ENCODE measurements around the gene ADAM17. TPM values are rescaled to one million over a fixed set of nuclear protein-coding genes. Genes with fewer than 3 reads are reported as not detected.

Gene ADAM17
- total RNA-seq, 1 donor: 59.2 TPM

DNA sequence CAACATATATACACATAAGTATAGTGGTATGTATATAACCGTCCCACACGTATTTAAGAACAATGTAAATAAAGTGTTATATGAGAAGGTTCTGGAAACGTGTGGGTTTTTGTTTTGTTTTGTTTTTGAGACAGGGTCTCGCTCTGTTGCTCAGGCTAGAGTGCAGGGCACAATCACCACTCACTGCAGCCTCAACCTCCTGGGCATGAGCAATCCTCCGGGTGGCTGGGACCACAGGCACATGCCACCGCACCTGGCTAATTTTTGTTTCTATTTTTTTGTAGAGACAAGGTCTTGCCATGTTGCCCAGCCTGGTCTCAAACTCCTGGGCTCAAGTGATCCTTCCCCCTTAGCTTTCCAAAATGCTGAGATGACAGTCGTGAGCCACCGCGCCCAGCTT is 6.2 kb downstream of the ADAM17 start:
- DNase-seq (ENCODE audit: low read depth): no peak
- TF ChIP-seq, protein P1, sequence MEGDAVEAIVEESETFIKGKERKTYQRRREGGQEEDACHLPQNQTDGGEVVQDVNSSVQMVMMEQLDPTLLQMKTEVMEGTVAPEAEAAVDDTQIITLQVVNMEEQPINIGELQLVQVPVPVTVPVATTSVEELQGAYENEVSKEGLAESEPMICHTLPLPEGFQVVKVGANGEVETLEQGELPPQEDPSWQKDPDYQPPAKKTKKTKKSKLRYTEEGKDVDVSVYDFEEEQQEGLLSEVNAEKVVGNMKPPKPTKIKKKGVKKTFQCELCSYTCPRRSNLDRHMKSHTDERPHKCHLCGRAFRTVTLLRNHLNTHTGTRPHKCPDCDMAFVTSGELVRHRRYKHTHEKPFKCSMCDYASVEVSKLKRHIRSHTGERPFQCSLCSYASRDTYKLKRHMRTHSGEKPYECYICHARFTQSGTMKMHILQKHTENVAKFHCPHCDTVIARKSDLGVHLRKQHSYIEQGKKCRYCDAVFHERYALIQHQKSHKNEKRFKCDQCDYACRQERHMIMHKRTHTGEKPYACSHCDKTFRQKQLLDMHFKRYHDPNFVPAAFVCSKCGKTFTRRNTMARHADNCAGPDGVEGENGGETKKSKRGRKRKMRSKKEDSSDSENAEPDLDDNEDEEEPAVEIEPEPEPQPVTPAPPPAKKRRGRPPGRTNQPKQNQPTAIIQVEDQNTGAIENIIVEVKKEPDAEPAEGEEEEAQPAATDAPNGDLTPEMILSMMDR (IDR thresholded peaks at IDR 0.05; ENCODE audit: insufficient read depth, low read depth, low read length): no peak

DNA sequence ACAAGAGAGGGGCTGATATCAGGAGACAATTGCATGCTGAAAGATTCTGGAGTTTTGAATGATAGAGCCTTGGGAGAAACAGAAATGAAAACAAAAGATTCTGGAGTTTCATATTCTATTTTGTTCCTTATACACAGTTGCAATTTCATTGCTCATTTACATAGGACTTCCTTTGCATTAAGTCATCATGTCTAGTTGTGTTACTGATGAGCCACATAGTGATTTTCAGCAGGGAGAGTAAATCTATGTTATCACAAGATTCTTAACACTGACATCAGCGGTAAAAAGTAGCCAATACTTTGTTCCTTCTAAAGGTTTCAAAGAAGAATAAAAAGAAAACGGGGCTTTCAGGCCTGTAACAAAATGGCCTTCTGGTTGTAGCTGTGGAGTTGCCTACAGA is 7.1 kb downstream of the ADAM17 start:
- DNase-seq (ENCODE audit: low read depth): peak; percentile 39
- no peak overlapping the region for H3K4me3 ChIP-seq (ENCODE audit: low read depth, low read length)
- TF ChIP-seq, protein P1 (IDR thresholded peaks at IDR 0.05; ENCODE audit: insufficient read depth, low read depth, low read length): no peak

More for the DNA sequence above, 6.2 kb downstream of the ADAM17 start:
- H3K4me3 ChIP-seq (ENCODE audit: low read depth, low read length): no peak overlapping the region

DNA sequence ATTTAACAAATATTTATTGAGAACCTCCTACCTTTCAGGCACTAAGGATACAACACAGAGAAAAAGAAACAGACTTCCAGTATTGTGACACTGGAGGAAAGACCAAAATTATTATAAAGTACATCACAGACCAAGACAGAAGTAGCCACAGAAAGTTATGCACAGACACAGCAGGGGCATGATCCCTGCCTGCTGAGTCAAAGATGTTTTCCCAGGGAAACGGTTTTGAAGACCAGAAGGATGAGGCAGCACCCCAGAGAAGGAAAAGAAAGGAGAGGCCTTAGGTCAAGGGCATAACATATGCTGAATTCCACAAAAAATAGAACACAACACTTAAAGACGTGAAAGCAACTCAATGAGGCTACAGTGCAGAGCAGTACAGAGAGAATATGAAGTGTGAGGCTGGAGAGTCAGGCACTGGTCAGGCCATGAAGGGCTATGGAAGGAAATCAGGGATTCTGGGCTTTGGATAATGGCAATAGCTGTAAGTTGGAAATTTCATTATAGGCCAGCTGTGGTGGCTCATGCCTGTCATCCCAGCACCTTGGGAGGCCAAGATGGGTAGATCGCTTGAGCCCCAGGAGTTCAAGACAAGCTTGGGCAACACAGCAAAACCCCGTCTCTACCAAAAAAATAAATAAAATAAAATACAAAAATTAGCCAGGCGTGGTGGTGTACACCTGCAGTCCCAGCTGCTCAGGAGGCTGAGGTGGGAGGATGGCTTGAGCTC is 8.2 kb downstream of the ADAM17 start:
- peak; percentile 80 for DNase-seq (ENCODE audit: low read depth)
- TF ChIP-seq, protein P1 (IDR thresholded peaks at IDR 0.05; ENCODE audit: insufficient read depth, low read depth, low read length): no peak

DNA sequence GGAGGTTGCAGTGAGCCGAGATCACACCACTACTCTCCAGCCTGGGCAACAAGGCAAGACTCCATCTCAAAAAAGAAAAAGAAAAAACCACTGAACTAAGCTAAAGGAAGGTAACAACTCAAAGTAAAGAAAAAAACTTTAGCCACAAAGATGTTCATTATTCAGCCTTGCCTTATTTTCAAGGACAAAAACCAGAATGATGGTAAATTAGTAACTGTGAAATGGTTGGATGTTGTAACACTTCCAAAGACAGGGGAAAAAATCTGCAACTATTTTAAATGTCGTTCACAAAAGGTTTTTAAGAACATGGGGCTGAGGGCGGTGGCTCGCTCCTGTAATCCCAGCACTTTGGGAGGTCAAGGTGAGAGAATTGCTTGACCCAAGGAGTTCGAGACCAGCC is 10.1 kb downstream of the ADAM17 start:
- no peak for DNase-seq (ENCODE audit: low read depth)
- TF ChIP-seq, protein P1 (IDR thresholded peaks at IDR 0.05; ENCODE audit: insufficient read depth, low read depth, low read length): no peak
- no peak overlapping the region for H3K4me3 ChIP-seq (ENCODE audit: low read depth, low read length)

More for the DNA sequence above, 8.2 kb downstream of the ADAM17 start:
- no peak overlapping the region for H3K4me3 ChIP-seq (ENCODE audit: low read depth, low read length)

DNA sequence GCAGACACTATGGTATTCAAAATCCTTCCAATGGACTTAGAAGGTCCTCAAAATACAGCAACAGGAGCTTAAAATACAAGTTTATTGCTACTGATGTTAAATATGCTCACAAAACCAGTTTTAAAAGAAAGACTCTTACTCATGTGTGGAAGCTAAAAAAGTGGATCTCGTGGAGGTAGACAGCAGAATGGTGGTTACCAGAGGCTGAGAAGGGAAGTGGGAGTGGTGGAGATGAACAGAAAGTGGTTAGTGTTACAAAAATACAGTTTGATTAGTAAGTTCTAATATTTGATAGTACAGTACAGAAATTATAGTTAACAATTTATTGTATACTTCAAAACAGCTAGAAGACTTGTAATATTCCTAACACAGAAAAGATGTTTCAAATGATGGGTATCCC is 12.1 kb downstream of the ADAM17 start:
- no peak for DNase-seq (ENCODE audit: low read depth)
- no peak overlapping the region for H3K4me3 ChIP-seq (ENCODE audit: low read depth, low read length)
- TF ChIP-seq, protein P1 (IDR thresholded peaks at IDR 0.05; ENCODE audit: insufficient read depth, low read depth, low read length): no peak

DNA sequence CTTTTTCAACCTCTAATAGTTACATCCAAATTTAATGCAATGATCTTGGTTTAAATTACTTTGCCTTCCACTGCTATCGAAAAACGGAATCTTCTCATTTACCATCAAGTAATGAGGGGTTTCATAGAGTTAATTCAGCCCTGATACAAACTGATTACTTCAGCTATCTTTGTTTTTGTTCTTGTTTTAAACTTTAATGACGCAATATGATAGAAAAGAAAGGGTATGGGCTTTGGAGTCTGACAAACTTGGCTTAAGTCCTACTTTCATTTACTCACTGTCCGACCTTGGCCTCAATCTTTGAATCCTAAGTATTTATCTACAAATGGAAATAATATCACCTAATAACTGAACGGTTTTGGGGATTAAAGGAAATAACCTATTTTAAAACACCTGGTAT is 16.1 kb downstream of the ADAM17 start:
- DNase-seq (ENCODE audit: low read depth): peak; percentile 80
- peak overlapping the region; percentile 27 for H3K4me3 ChIP-seq (ENCODE audit: low read depth, low read length)
- TF ChIP-seq, protein P1 (IDR thresholded peaks at IDR 0.05; ENCODE audit: insufficient read depth, low read depth, low read length): no peak
